Brain microvascular endothelial cell (primary cell): ENCODE data around the gene SLC6A7.

ENCODE experiments used
- DNase-seq: peaks from one replicate; pipeline ENCODE4 v3.0.0-alpha.2; 2020
- H3K27ac ChIP-seq: fragments of 250-450 bp; sonication (Bioruptor Pico); 2 replicates; pipeline ENCODE4 v1.5.1; 2020; ENCODE audit warnings: mild to moderate bottlenecking, moderate library complexity
- H3K27me3 ChIP-seq: fragments of 250-450 bp; sonication (Bioruptor Pico); replicated peaks from 2 replicates; pipeline ENCODE4 v1.5.1; 2020; ENCODE audit warnings: mild to moderate bottlenecking
- H3K36me3 ChIP-seq: fragments of 250-450 bp; sonication (Bioruptor Pico); replicated peaks from 2 replicates; pipeline ENCODE4 v1.5.1; 2020; ENCODE audit warnings: mild to moderate bottlenecking
- H3K4me3 ChIP-seq: 2 replicates; pipeline ENCODE4 v1.5.1; 2011; ENCODE audit warnings: low read depth, mild to moderate bottlenecking, control low read depth, low read length, moderate library complexity
- CTCF ChIP-seq: IDR thresholded peaks from 2 replicates; pipeline ENCODE4 v1.5.1; 2011; ENCODE audit warnings: low read depth, mild to moderate bottlenecking, moderate library complexity, low read length, control low read depth, inconsistent platforms; ENCODE audit errors: missing control alignments
- in situ Hi-C: cut with HindIII; loops from 2 replicates; pipeline ENCODE4 v1.10.0; 2017; ENCODE audit warnings: low sequenced_read_pairs, low pct_ligation_motif_present

The SLC6A7 gene

GRCh38 chr5:150157168-150157567 lies 32.7 kb upstream of the SLC6A7 start:
- Histone ChIP-seq H3K4me3 (no peak overlapping the region), H3K27ac (no peak overlapping the region), H3K36me3 (peaks cover 16% of the 10 kb centered on the region), H3K27me3 (no peaks in the 10 kb centered on the region)
- no peak for DNase-seq
- TF ChIP-seq CTCF, result no peak
- in situ Hi-C loops, result no loop called here

GRCh38 chr5:150158170-150158949 lies 31.5 kb upstream of the SLC6A7 start:
- Histone ChIP-seq H3K4me3 (no peak overlapping the region), H3K27ac (peak overlapping the region; percentile 80), H3K36me3 (peaks cover 4% of the 10 kb centered on the region), H3K27me3 (no peaks in the 10 kb centered on the region)
- in situ Hi-C loops, result no loop called here
- TF ChIP-seq CTCF, result no peak
- DNase-seq, result no peak

- H3K4me3 ChIP-seq, result no peak overlapping the region
- DNase-seq, result no peak
- no peaks in the 10 kb centered on the region for H3K27me3 ChIP-seq
- TF ChIP-seq CTCF, result no peak
- no peaks in the 10 kb centered on the region for H3K36me3 ChIP-seq
- peak overlapping the region; percentile 80 for H3K27ac ChIP-seq
- in situ Hi-C loops, result no loop called here
These were observed 30.8 kb upstream of the SLC6A7 start for GRCh38 chr5:150159031-150159430.

- DNase-seq, result peak; percentile 78
- in situ Hi-C loops, result loop anchor here (5.0 kb wide), 1 partner anchor 73 kb away; no protein-coding TSS in a partner anchor
- no peaks in the 10 kb centered on the region for H3K27me3 ChIP-seq
- H3K36me3 ChIP-seq, result no peaks in the 10 kb centered on the region
- TF ChIP-seq CTCF, result no peak
- H3K4me3 ChIP-seq, result no peak overlapping the region
- peak overlapping the region; percentile 80 for H3K27ac ChIP-seq
These were observed 30.1 kb upstream of the SLC6A7 start for GRCh38 chr5:150159741-150160179.

GRCh38 chr5:150160448-150161081 lies 29.3 kb upstream of the SLC6A7 start:
- no peak for DNase-seq
- in situ Hi-C loops, result loop anchor here (5.0 kb wide), 1 partner anchor 72 kb away; no protein-coding TSS in a partner anchor
- no peak for TF ChIP-seq CTCF

More at GRCh38 chr5:150160448-150161081, 29.3 kb upstream of the SLC6A7 start:
- H3K27me3 ChIP-seq, result no peaks in the 10 kb centered on the region
- peak overlapping the region; percentile 80 for H3K27ac ChIP-seq
- H3K36me3 ChIP-seq, result no peaks in the 10 kb centered on the region
- H3K4me3 ChIP-seq, result no peak overlapping the region
